Ecto neural progenitor cell (in vitro differentiated cells): ENCODE data around the gene AK6.
"Not testable (repeated sequence)": the region's sequence is repeated elsewhere in the genome, so short reads cannot be mapped to it uniquely, and the experiment has no call there.

ENCODE experiments used
- DNase-seq: peaks from one replicate; pipeline ENCODE4 v3.0.0-alpha.2; 2018; ENCODE audit warnings: low spot score

Gene AK6

GRCh38 chr5:69335341-69335935, 33.9 kb downstream of the AK6 start:
- DNase-seq = no peak

GRCh38 chr5:69334793-69335268, 34.5 kb downstream of the AK6 start:
- peak; percentile 86 for DNase-seq

- DNase-seq = not testable (repeated sequence)
Observed at GRCh38 chr5:69333668-69334315, 35.5 kb downstream of the AK6 start.

GRCh38 chr5:69331528-69332445, 37.5 kb downstream of the AK6 start:
- no peak for DNase-seq

- DNase-seq = no peak
Observed at GRCh38 chr5:69329905-69330489, 39.3 kb downstream of the AK6 start.

- no peak for DNase-seq
Observed at GRCh38 chr5:69326365-69326764, 43.0 kb downstream of the AK6 start.

GRCh38 chr5:69317391-69317790, 51.9 kb downstream of the AK6 start:
- DNase-seq = no peak

- DNase-seq = no peak
Observed at GRCh38 chr5:69315972-69316371, 53.3 kb downstream of the AK6 start.

GRCh38 chr5:69313428-69313827, 55.9 kb downstream of the AK6 start:
- no peak for DNase-seq

- DNase-seq = no peak
Observed at GRCh38 chr5:69312459-69313160, 56.7 kb downstream of the AK6 start.

GRCh38 chr5:69309380-69309779, 59.9 kb downstream of the AK6 start:
- no peak for DNase-seq

- DNase-seq = no peak
Observed at GRCh38 chr5:69308046-69308553, 61.2 kb downstream of the AK6 start.

GRCh38 chr5:69305512-69305911, 63.8 kb downstream of the AK6 start:
- DNase-seq = no peak
